Stromal cell of bone marrow (primary cell): ENCODE data around the gene NXF1.
"Not testable (repeated sequence)": the region's sequence is repeated elsewhere in the genome, so short reads cannot be mapped to it uniquely, and the experiment has no call there.

Experiments
- DNase-seq: peaks from one replicate; pipeline ENCODE4 v3.0.0-alpha.2; 2012; ENCODE audit warnings: low read depth

Gene NXF1

DNA sequence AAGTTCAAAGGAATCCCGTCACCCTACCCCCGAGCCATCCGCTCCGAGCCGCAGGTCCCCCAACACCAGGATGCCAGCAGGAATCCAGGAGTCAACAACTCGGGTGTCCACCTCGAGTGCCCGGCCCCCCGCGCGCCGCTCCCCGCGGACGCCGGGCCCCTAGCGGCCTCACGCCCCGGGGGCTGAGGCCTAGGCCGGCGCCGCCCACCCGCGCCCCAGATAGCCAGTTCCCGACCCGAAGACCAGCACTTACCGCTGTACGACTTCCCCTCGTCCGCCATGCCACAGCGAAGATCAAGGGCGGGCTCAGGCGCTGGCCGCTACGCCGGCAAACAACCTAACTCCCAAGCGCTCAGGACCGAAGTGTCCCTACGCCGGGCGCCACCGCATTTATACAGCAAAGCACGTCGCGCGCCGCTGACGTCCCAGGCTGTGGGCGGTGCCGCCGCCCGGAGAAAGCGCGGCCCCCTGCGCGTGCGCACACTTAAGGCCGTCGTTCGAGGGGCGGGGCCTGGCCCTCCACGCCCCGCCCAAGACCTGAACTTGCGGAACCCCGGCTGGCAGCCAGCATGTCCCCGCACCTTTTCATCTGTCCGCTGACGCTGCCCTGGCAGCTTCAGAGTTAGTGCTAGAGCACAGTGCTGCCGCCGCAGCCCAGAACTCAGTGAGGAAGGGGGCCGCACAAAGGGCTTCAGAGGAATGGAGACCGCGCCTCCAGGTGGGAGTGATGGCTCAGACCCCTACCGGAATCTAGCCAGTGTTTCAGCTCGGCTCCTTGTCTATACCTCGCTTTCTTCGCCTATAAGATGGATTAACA lies at the start of gene NXF1:
NXF1 (minus strand) TSS at position 365 of the 817 bp plus-strand sequence; CDS start at position 281, 84 bp downstream.
- peak; percentile 76 for DNase-seq

DNA sequence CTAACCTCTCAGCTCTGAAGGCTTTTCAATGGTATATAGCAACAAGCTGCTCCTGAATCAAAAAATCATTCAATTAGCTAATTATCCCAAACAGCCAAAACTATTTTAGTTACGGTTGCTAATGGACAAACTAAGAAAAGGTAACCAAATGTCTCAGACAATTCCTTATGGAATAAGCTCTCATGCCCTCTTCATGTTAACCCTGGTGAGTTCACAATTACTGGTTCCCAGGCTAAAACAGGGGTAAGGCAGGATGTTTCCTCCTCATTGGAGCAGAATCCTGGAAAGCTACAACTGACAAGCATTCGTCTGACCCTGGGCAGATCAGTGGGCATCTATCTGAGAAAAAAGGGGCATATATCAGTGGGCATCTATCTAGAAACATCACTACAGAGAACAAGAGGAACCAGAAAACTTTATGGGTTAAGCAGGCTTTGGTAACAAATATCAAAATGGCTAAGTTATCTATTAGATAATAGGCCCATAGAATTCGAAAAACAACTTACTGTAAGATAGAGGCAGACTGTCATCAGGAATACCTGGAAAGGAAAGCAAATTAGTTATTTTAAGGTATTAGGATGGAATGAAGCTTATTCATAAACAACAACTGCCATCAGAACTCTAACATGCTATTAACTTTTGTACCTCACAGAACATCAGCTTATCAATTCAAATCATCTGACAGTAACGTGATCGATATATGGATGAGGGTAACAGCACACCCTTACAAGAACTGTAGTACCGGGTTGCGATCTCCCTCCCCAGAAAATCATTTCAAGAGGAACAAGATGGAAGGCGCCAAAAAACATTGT lies 49.0 kb upstream of the NXF1 start:
- no peak for DNase-seq

DNA sequence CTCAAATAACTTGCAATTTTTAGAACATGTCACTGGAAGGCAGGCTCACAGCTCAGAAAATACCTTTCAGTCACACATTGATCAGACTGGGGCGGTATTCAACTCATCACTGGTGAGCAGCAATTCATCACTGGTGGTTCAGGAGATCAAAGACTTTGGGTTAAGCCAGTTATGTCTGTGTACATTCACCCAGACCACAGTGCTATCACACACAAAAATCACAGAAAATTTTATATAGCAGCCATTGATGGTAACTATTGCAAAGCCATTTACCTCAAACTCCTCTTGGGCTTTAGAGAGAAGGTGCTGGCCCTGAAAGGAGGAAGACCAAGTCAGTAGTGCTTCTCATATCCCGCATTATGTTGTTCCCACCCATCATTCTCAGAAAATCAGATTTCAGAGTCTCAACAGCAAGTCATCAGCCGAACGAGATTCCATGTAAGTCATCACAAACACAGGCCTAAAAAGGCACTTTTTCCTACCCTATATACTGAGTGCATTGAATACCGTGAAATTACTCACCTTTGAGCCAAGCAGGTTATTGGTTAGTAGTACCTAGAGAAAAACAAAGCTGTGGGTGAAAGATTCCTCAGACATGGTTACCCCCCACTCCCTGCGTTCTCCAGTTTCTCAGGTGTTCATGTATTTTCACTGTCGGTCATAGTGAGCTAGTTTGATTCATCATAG lies 48.2 kb upstream of the NXF1 start:
- DNase-seq = no peak

DNA sequence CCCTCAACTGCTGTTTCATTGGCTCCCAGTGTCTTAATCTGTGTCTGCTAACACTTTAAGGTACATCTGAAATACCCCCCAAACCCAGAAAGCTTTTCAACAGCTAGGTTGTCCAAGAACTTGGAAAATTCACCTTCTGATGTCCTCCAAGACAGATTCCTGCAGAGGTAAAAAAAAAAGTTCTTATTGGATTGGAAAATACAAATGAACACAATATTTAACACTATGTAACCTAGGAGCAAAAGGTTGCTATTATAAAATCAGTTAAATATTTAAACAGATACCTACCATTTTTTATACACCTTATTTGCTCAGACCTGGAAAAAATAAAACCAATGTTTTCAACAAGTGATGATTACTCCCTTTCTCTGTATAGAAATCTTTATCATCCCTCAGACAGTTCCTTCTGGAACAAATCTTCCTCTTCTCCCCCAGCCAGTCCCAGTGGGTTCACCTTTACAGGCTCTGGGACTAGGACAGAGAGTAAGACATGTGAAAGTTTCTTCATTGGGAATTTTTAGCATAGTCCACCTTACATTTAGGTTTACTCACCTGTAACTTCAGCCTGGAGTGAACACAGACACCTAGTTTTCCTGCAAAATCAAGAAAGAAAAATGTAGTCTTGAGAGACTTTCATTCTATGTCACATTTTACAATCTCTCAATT lies 47.4 kb upstream of the NXF1 start:
- no peak for DNase-seq

DNA sequence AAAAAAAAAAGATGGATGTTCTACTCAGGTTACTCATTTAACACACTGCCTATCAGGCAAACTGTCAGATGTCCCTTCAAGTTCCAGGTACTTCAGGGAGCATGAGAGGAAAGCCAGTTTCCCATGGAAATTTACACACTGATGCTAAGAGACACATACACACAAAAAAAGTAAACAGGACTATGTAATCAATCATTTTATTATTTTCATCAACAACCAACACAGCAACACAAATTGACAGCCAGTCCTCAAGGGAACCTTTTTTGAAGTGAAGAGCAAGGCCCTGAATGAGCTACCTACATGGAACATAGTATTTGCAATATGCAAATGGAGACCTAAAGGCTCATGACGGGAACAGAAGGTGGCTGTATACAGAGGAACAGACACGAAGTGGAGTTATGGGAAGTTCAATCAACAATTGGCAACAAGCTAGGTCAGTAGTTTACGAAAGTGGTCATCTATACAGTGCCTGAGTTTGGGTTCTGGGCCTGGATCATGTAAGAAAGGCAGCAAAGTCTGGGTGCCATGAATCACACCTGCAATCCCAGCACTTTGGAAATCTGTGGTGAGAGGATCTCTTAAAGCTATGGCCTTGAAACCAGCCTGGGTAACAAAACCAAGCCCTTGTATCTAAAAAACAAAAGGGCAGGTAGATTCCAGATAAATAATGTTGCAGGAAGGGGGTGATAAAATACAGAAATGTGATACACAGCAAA lies 46.7 kb upstream of the NXF1 start:
- no peak for DNase-seq

DNA sequence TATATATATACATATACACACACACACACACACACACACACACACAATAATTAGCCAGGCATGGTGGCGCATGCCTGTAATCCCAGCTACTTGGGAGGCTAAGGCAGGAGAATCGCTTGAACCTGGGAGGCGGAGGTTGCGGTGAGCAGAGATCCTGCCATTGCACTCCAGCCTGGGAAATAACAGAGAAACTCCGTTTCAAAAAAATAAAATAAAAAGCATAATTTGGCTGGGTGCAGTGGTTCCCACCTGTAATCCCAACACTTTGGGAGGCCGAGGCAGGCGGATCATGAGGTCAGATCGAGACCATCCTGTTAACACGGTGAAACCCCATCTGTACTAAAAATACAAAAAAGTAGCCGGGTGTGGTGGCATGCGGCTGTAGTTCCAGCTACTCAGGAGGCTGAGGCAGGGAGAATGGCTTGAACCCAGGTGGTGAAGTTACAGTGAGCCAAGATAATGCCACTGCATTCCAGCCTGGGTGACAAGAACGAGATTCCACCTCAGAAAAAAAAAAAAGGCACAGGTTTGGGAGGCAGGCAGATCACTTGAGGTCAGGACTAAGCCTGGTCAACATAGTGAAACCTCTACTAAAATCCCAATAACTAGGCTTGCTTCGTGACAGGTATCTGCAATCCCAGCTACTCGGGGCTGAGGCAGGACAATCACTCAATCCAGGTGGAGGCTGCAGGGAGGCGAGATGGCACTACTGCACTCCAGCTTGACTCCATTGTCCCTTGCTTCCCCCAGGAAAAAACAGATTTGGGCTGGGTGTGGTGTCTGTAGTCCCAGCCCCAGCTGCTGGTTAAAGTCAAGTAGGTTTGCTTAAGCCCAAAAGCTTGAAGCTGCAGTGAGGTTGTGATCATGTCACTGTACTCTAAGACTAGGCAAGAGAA lies 45.9 kb upstream of the NXF1 start:
- no peak for DNase-seq

DNA sequence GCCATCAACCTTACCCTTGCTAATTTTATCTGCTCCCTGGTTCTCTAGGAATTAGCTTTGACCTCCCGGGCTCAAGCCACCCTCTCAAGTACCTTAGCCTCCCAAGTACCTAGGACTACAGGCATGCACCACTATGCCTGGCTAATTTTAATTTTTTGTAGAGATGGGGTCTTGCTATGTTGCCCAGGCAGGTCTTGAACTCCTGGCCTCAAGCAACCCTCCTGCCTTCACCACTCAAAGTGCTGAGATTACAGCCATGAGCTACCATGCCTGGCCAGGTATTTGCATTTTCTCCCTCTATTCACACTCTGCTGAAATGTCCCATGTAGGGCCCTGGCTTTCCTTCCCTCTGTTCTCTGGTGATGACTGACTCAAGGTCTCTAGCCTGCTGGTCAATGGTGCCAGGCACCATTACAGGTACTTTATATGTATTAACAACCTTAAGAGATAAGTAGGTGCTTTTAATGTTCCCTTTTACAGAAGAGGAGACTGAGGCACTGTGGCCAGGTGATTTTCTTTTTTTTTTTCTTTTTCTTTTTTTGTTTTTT lies 42.6 kb upstream of the NXF1 start:
- no peak for DNase-seq

DNA sequence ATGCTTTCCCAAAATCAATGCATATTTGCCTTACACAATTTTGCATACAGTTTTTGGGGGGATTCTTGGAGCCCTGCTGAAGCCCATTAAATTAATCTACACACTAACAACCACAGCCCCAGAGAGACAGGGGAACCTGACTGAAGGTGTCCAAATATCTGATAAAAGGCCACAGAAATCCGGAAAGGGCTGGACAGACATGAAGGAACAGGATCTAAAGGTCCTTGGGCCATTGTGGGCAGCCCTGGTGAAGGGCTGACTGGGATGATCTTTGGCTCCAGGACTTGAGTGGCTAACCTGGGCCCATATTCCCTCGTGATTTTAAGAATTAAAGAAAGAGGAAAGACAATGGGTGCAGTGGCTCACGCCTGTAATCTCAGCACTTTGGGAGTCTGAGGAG lies 40.9 kb upstream of the NXF1 start:
- no peak for DNase-seq

DNA sequence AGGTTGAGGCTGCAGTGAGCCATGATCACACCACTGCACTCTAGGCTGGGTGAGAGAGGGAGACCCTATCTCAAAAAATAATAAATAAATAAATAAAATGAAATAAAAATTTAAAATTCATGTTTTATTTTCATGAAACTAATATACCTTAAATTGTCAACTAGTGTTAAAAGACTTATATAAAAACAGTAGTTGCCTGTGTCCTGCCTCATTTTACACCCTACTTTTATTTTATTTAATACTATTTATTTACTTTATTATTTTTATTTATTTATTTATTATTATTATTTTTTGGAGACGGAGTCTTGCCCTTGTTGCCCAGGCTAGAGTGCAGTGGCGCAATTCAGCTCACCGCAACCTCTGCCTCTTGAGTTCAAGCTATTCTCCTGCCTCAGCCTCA lies 38.9 kb upstream of the NXF1 start:
- no peak for DNase-seq

DNA sequence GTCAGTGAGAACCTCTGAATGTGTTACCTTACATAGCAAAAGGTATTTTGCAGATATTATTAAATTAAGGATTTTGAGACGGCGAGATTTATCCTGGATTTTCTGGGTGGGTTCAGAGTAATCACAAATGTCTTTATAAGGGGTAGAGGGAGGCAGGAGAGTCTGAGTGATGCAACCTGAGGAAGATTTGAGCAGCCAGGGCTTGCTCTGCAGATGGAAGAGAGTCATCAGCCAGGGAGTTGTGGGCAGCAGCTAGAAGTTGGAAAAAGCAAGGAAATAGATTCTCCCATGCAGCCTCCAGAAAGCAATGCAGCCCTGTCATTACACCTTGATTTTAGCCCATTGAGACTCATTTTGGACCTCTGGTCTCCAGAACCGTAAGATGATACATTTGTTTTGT lies 38.2 kb upstream of the NXF1 start:
- no peak for DNase-seq

DNA sequence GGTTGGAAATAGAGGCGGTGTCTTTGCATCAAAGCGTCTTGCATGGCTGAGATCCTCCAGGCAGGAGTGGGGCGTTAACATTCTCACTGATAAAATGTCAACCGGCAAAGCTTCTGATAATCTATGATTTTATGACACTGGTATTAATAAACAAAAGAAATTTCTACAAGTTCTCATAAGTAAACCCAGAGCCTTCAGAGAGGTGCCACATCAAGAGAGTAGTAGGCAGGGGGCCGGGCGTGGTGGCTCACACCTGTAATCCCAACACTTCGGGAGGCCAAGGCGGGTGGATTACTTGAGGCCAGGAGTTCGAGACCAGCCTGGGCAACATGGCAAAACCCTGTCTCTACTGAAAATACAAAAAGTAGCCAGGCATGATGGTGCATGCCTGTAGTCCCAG lies 37.7 kb upstream of the NXF1 start:
- not testable (repeated sequence) for DNase-seq

DNA sequence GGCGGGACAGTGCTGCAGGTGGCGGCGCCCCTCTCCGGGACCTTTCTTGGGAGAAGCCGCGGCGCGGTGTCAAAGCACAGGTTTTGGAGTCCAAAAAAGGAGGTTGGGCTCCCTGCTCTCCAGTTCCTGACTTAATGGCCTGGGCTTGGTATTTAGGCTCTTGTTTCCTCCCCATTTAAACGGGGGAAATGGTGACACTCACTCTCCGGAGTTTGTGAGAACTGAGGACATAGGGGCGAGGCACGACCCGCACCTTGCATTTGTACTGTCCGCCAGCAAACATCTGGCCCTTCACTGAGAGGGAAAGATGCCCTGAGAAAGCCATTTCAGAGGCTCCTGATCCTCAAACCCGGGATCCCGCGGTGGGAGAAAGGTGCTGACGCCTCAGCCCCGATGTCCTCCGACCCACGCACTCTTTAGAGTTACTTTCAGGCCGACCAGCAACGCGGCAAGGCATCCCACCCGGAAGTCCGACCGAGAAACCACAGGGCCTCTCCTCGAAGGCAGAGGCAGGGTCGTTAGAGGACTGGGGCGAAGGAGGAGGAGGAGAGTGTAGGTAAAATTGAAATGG lies 37.0 kb upstream of the NXF1 start:
- no peak for DNase-seq

DNA sequence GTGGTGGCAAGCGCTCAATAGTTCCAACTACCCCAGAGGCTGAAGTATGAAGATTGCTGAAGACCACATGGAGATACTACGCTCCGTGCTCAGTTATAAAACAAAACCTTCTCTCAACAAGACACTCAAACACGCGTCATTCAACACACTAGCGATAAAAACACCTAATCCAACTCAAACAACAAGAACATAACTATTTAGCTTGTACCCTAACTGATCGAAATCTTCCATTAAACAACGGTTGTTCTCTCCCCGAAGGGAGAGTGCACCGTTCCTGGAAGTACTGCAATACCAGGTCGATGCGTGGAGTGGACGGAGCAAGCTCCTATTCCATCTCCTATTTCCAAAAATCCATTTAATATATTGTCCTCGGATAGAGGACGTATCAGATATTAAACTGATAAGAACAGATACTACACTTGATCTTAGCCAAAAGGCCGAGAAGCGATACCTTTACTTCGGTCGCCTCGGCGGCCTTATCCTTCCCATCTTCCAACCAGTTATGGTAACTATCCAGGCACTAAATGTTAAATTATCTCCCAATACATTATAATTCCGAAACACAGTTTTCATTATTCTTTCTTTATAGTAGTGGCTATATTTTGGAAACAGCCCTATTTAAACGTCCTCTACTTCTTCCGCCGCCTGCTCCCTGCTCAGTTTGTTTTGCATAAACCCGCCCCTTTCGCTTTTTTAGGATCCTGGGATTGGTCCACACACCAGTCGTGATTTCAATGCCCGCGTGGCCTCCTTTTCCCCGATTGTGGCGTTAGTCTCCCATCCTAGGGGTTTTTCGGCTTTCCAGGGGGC lies 36.3 kb upstream of the NXF1 start:
- peak; percentile 99 for DNase-seq

DNA sequence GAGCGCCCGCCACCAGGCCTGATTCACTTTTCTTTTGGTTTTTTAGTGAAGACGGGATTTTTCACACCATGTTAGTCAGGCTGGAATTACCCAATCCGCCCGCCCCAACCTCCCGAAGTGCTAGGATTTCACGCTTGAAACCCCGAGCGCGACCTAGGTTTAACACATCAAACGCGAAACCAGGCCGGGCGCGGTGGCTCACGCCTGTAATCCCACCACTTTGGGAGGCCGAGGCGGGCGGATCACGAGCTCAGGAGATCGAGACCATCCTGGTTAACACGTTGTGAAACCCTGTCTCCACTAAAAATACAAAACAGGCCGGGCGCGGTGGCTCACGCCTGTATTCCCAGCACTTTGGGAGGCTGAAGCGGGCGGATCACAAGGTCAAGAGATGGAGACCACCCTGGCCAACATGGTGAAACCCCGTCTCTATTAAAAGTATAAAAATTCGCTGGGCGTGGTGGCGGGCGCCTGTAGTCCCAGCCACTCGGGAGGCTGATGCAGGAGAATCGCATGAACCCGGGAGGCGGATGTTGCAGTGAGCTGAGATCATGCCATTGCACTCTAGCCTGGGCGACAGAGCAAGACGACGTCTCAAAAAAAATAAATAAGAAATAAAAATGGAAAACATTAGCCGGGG lies 35.6 kb upstream of the NXF1 start:
- peak; percentile 60 for DNase-seq

DNA sequence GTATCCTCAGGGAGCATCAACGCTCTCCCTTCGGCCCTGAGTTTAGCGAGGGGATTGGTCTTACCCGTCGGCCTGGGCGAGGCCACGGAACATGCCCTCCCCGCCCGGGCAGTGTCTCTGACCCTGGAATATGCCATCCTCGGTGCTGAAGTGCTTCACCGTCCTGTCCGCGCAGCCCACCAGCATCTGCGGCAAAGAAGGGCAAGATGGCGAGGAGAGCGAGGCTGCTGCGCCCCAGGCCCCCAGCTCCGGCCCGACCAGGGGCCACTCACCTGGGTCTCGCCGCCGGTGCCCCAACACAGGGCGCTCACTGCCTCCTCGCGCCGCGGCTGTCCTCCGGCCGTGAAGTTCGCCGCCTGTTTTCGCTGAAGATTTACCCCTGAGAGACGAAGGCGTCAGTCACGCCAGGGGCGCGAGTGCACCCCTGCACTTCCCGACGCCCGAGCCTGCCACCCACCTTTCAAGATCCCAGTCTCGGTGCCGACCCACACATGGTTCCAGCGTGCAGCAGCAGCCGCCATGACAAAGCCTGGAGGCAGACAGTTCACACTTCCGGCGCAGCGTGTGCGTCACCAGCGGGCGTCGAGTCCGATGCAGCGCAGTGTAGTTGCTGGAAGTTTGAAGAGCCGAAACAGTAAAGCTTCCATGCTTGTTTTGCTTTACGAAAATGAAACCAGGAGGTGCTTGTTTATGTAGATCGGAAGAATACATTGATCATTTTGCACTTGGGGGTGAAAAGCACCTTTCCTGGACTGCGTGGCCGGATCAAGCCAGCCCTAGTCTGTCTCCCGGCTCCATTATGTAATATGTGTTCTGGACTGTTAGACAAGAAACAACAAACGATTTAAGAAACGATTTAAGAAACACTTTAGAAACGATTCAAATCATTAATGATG lies 34.1 kb upstream of the NXF1 start, which contains the start of gene WDR74:
WDR74 (minus strand) TSS at position 541 of the 896 bp plus-strand sequence; CDS start at position 521, 20 bp downstream.
- DNase-seq = peak; percentile 86

DNA sequence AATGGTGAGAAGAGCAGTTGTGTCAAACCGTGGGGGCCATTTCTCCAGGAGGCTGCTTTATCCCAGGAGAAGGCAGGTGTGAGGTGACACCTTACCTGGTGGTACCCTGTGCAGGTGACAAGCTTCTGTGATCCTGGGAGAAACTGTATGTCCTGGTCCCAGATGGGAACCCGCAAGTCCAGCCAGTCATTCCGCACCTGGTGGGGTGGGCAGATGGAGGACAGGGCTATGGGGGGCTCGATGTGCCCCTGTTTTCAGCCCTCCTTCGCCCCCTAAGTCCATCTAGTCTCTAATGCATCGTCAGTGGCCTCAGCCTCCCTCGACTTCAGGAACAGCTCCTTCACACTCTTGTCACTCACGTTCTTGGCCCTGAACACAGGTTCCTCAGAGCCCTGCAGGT lies 30.1 kb upstream of the NXF1 start:
- no peak for DNase-seq
